ENCODE measurements around the gene REEP6. TPM values are rescaled to one million over a fixed set of nuclear protein-coding genes. Genes with fewer than 3 reads are reported as not detected.
"Not testable (repeated sequence)": the region's sequence is repeated elsewhere in the genome, so short reads cannot be mapped to it uniquely, and the experiment has no call there.

The REEP6 gene
- total and polyA plus RNA-seq, 10 donors = 0.65 to 2.6 (median 1.6) TPM; not detected in 1

DNA sequence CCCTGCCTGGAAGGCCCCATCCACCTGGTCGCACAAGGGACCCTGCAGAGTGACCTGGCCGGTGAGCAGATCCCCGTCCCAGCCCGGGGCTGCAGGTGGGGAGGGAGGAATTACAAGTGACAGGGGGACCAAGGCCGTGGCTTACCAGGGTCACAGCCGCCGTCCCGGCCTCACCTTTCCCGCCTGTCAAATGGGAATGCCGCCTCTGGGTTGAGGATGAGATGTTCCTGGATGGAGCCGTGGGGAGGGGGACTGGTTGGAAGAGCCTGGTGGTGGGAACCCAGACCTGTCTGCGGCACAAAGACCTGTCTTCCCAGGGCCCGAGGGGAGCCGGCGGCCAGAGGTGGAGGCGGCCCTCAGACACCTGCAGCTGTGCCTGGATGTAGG lies 38.4 kb downstream of the REEP6 start:
- WGBS, 5 donors = 78 to 83% (median 83%) methylated on average over 1 to 16 of the region's 16 CpGs
- Histone ChIP-seq H3K9me3 (no peaks in the 10 kb centered on the region), H3K4me3 (no peak overlapping the region), H3K27ac (no peak overlapping the region), H3K4me1 (peaks cover 0 to 1% (median 0%) of the 10 kb centered on the region in 6 donors), H3K36me3 (no peaks in the 10 kb centered on the region), H3K27me3 (replicated peaks in 1 of 7) (peaks cover 0 to 96% (median 39%) of the 10 kb centered on the region in 7 donors)
- intact Hi-C loops (cut with DNase I; ENCODE audit: low total_unique reads) = no loop called here
- TF ChIP-seq POLR2AphosphoS5 (IDR thresholded peaks at IDR 0.05) = no peak
- no peak for TF ChIP-seq POLR2A (IDR thresholded peaks at IDR 0.05)
- TF ChIP-seq, protein P1, sequence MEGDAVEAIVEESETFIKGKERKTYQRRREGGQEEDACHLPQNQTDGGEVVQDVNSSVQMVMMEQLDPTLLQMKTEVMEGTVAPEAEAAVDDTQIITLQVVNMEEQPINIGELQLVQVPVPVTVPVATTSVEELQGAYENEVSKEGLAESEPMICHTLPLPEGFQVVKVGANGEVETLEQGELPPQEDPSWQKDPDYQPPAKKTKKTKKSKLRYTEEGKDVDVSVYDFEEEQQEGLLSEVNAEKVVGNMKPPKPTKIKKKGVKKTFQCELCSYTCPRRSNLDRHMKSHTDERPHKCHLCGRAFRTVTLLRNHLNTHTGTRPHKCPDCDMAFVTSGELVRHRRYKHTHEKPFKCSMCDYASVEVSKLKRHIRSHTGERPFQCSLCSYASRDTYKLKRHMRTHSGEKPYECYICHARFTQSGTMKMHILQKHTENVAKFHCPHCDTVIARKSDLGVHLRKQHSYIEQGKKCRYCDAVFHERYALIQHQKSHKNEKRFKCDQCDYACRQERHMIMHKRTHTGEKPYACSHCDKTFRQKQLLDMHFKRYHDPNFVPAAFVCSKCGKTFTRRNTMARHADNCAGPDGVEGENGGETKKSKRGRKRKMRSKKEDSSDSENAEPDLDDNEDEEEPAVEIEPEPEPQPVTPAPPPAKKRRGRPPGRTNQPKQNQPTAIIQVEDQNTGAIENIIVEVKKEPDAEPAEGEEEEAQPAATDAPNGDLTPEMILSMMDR (IDR thresholded peaks at IDR 0.05 in 8 of 11, conservative IDR thresholded peaks at IDR 0.05 in 3 of 11) = no peak
- no peak for DNase-seq

DNA sequence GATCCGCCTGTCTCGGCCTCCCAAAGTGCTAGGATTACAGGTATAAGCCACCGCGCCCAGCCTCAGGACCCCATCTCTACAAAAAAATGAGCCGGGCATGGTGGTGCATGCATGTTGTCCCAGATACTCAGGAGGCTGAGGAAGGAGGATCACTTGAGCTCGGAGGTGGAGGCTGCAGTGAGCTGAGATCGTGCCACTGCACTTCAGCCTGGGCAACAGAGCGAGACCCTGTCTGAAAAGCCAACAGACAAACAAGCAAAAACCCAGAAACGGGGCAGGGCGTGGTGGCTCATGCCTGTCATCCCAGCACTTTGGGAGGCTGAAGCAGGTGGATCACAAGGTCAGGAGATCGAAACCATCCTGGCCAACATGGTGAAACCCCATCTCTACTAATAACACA lies 39.9 kb downstream of the REEP6 start:
- H3K36me3 ChIP-seq; intact Hi-C loops (cut with DNase I; ENCODE audit: low total_unique reads); DNase-seq; H3K27ac ChIP-seq; H3K9me3 ChIP-seq; H3K4me3 ChIP-seq; H3K4me1 ChIP-seq: not testable (repeated sequence)
- H3K27me3 ChIP-seq (replicated peaks in 1 of 7) = peaks cover 0 to 95% (median 25%) of the 10 kb centered on the region in 7 donors
- WGBS, 5 donors = 86 to 96% (median 90%) methylated on average over 11 of the region's 11 CpGs

DNA sequence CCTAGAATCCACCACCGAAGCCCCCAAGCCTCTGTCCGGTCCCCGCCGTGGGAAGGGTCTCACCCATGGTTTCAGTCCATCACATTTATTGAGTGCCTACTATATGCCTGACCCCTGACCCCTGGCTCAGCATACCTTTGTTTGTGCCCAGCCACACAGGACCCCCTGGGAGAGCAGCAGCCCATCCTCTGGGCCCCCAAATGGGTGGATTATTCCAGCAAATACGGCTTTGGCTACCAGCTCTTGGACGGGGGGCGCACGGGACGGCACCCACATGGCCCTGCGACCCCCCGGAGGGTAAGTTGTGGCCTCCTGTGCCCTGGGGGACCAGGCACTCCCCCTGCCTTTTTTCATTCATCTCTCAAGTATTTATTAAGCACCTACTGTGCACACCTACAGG lies 40.6 kb downstream of the REEP6 start:
- H3K36me3 ChIP-seq = no peaks in the 10 kb centered on the region
- WGBS, 5 donors = 75 to 88% (median 86%) methylated on average over 11 of the region's 11 CpGs
- intact Hi-C loops (cut with DNase I; ENCODE audit: low total_unique reads) = no loop called here

DNA sequence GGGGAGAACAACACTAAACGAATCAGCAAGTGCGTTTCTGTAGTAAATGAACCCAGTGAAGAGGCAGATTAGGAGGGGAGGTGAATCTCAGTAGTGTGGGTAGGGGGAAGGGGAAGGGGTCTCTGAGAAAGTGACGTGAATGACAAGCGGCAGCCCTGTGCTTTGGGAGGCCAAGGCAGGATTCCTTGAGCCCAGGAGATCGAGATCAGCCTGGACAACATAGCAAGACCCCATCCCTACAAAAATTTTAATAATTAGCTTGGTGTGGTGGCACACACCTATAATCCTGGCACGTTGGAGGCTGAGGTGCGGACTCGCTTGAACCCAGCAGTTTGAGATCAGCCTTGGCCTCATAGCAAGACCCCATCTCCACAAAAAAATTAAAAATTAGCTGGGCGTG lies 41.0 kb downstream of the REEP6 start:
- Histone ChIP-seq H3K27ac (no peak overlapping the region), H3K4me1 (no peaks in the 10 kb centered on the region), H3K9me3 (peaks cover 0 to 4% (median 0%) of the 10 kb centered on the region in 8 donors), H3K27me3 (replicated peaks in 1 of 7) (peaks cover 0 to 90% (median 16%) of the 10 kb centered on the region in 7 donors), H3K4me3 (no peak overlapping the region), H3K36me3 (no peaks in the 10 kb centered on the region)
- no peak for DNase-seq
- intact Hi-C loops (cut with DNase I; ENCODE audit: low total_unique reads) = no loop called here
- WGBS, 5 donors = 82 to 88% (median 86%) methylated on average over 9 of the region's 9 CpGs
- TF ChIP-seq, protein P1 (IDR thresholded peaks at IDR 0.05 in 8 of 11, conservative IDR thresholded peaks at IDR 0.05 in 3 of 11) = no peak
- no peak for TF ChIP-seq POLR2A (IDR thresholded peaks at IDR 0.05)
- TF ChIP-seq POLR2AphosphoS5 (IDR thresholded peaks at IDR 0.05) = no peak

More for the DNA sequence above, 40.6 kb downstream of the REEP6 start:
- Histone ChIP-seq H3K4me3 (no peak overlapping the region), H3K27ac (no peak overlapping the region), H3K27me3 (replicated peaks in 1 of 7) (peaks cover 0 to 91% (median 17%) of the 10 kb centered on the region in 7 donors), H3K4me1 (no peaks in the 10 kb centered on the region), H3K9me3 (peaks cover 0 to 4% (median 0%) of the 10 kb centered on the region in 8 donors)
- no peak for TF ChIP-seq POLR2A (IDR thresholded peaks at IDR 0.05)
- TF ChIP-seq POLR2AphosphoS5 (IDR thresholded peaks at IDR 0.05) = no peak
- TF ChIP-seq, protein P1 (IDR thresholded peaks at IDR 0.05 in 8 of 11, conservative IDR thresholded peaks at IDR 0.05 in 3 of 11) = no peak
- no peak for DNase-seq
